ENCODE measurements around the gene SBF2.

The SBF2 gene

DNA sequence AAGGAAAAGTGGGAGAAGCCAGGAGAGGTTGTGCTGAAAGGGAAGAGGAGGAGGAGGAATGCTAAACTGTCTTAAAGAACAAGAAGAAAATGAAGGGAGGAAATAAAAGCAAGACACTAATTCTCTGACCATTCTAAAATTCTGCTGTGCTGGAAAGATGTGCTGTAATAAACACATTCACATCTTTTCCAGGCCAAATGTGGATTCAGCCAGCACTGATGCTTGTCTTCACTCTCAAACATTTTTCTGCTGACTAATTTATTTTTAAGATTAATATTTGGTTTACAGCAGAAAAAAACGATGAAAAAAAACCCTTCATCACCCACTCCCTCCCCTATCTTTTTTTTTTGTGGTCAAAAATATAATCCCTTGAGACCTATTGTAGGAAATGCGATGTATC lies 406.5 kb downstream of the SBF2 start:
- no peak for TF ChIP-seq PKNOX1 (IDR thresholded peaks at IDR 0.05)
- no peak for TF ChIP-seq HDGF (IDR thresholded peaks at IDR 0.05; ENCODE audit: borderline replicate concordance)
- no peak for TF ChIP-seq ZNF384 (IDR thresholded peaks at IDR 0.05)
- no peak for TF ChIP-seq TARDBP (IDR thresholded peaks at IDR 0.05)
- no peak for TF ChIP-seq SUZ12 (IDR thresholded peaks at IDR 0.05)
- TF ChIP-seq NFRKB (IDR thresholded peaks at IDR 0.05) = no peak
- no peak for TF ChIP-seq SP1 (IDR thresholded peaks at IDR 0.05)
- ChIA-PET CTCF (no interaction called here), POLR2A (no interaction called here)
- DNase-seq (ENCODE audit: extremely low spot score) = no peak

DNA sequence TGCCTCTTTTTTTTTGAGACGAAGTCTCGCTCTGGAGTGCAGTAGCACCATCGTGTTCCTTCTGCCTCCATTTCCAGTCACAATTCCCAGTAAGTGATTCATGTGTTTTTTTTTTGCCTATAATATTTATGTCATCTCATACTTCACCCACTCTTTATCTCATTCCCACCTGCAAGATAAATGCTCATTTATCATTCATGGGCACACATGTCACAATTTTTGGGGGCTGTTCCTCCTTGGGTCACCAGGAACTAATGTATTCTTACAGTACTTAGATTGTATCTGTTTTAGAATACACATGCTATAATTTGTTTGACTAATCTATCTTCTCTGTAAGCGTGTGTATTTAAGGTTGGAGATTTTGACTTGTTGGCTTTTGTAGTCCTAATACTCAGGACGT lies 407.4 kb downstream of the SBF2 start:
- DNase-seq (ENCODE audit: extremely low spot score) = no peak
- ChIA-PET CTCF (no interaction called here), POLR2A (no interaction called here)
- TF ChIP-seq ELF4 (IDR thresholded peaks at IDR 0.05) = no peak
- no peak for TF ChIP-seq HDGF (IDR thresholded peaks at IDR 0.05; ENCODE audit: borderline replicate concordance)

DNA sequence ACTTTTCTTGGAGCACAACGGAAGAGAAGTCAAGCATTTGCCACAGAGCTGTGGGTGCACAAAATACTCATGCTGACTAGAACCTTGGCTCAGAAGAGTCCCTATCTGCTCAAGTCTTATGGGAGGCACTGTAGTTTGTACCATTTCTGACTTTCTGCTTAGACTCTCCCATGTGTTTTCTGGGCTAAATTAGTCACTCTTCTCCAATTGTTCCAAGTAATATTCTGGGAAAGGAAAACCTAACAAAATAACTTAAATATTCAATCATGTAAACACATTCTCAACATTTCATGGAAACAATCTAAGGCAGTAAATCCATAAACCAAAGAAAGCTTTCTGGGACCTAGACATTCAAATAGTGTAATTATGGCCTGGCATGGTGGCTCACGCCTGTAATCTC lies 409.4 kb downstream of the SBF2 start:
- ChIA-PET CTCF (no interaction called here), POLR2A (interaction anchor here (1.2 kb wide), 1 partner anchor 10 kb away, joined by 3 read pairs; no protein-coding TSS in a partner anchor)
- DNase-seq (ENCODE audit: extremely low spot score) = no peak
- TF ChIP-seq CTBP1 (IDR thresholded peaks at IDR 0.05; ENCODE audit: borderline replicate concordance) = no peak
- TF ChIP-seq ELF4 (IDR thresholded peaks at IDR 0.05) = no peak
- no peak for TF ChIP-seq PKNOX1 (IDR thresholded peaks at IDR 0.05)

DNA sequence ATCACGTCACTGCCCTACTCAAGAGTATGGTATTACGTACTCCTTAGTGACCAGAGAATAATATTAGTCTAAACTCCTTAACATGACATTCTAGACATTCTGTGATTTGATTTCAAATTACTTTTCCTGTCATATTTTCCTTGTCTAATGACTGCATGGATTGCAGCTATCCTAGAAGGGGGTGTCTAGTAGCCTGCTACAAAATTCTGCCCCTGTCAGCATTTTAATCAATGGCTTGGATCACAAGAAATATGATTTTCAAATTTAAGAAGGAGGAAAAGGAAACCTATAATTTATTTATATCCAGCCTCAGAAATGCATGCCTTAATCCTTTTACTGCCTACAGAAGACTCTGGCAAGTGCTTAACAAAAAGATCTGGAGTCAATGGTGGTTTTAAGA lies 413.4 kb downstream of the SBF2 start:
- ChIA-PET POLR2A (no interaction called here), CTCF (no interaction called here)
- no peak for TF ChIP-seq FOXA1 (IDR thresholded peaks at IDR 0.05)
- no peak for DNase-seq (ENCODE audit: extremely low spot score)

- ChIA-PET CTCF (no interaction called here), POLR2A (no interaction called here)
- TF ChIP-seq FOXK2 (IDR thresholded peaks at IDR 0.05) (no peak), PKNOX1 (IDR thresholded peaks at IDR 0.05) (no peak), SP1 (IDR thresholded peaks at IDR 0.05) (no peak), FOXM1 (IDR thresholded peaks at IDR 0.05; ENCODE audit: borderline replicate concordance) (no peak), TARDBP (IDR thresholded peaks at IDR 0.05) (no peak), LEF1 (IDR thresholded peaks at IDR 0.05; ENCODE audit: borderline replicate concordance) (no peak), ZNF384 (IDR thresholded peaks at IDR 0.05) (no peak), L3MBTL2 (conservative IDR thresholded peaks at IDR 0.05) (no peak), FOXA1 (IDR thresholded peaks at IDR 0.05) (no peak), BHLHE40 (IDR thresholded peaks at IDR 0.05; ENCODE audit: borderline replicate concordance) (no peak), HDGF (IDR thresholded peaks at IDR 0.05; ENCODE audit: borderline replicate concordance) (no peak), CTBP1 (IDR thresholded peaks at IDR 0.05; ENCODE audit: borderline replicate concordance) (no peak), ARNT (IDR thresholded peaks at IDR 0.05) (no peak), NFRKB (IDR thresholded peaks at IDR 0.05) (no peak)
- DNase-seq (ENCODE audit: extremely low spot score) = no peak
These were observed 415.1 kb downstream of the SBF2 start for GRCh38 chr11:9878936-9879335.

GRCh38 chr11:9876331-9876730 lies 417.7 kb downstream of the SBF2 start:
- TF ChIP-seq SUZ12 (IDR thresholded peaks at IDR 0.05) = no peak
- ChIA-PET POLR2A (no interaction called here), CTCF (no interaction called here)
- DNase-seq (ENCODE audit: extremely low spot score) = no peak

GRCh38 chr11:9875862-9876261 lies 418.2 kb downstream of the SBF2 start:
- no peak for TF ChIP-seq NFRKB (IDR thresholded peaks at IDR 0.05)
- TF ChIP-seq SP1 (IDR thresholded peaks at IDR 0.05) = no peak
- no peak for TF ChIP-seq ELF4 (IDR thresholded peaks at IDR 0.05)
- ChIA-PET CTCF (no interaction called here), POLR2A (no interaction called here)
- no peak for DNase-seq (ENCODE audit: extremely low spot score)

GRCh38 chr11:9875399-9875798 lies 418.6 kb downstream of the SBF2 start:
- no peak for DNase-seq (ENCODE audit: extremely low spot score)
- TF ChIP-seq ELF4 (IDR thresholded peaks at IDR 0.05) (no peak), L3MBTL2 (conservative IDR thresholded peaks at IDR 0.05) (no peak), LEF1 (IDR thresholded peaks at IDR 0.05; ENCODE audit: borderline replicate concordance) (no peak), BHLHE40 (IDR thresholded peaks at IDR 0.05; ENCODE audit: borderline replicate concordance) (no peak), NFRKB (IDR thresholded peaks at IDR 0.05) (no peak), TARDBP (IDR thresholded peaks at IDR 0.05) (no peak), FOXK2 (IDR thresholded peaks at IDR 0.05) (no peak), ARNT (IDR thresholded peaks at IDR 0.05) (no peak)
- CTCF ChIA-PET = interaction anchor here (0.6 kb wide), 1 partner anchor 45 kb away, joined by 3 read pairs; no protein-coding TSS in a partner anchor
- POLR2A ChIA-PET = interaction anchor here (0.8 kb wide), 1 partner anchor 8 kb away, joined by 3 read pairs; no protein-coding TSS in a partner anchor

All from HEK293T (cell line).